SK-N-MC (cell line): Measurements from ENCODE around the gene AFAP1.

Experiments
- EZH2 ChIP-seq: fragments of 200-600 bp; sonication (generic); IDR thresholded peaks from one replicate; pipeline ENCODE4 v1.6.1; 2017; ENCODE audit warnings: antibody characterized with exemption
- FOXP2 ChIP-seq: optimal IDR thresholded peaks from 2 replicates; pipeline ENCODE3; 2011; ENCODE audit warnings: mild to moderate bottlenecking, moderate library complexity; ENCODE audit not compliant: insufficient read depth; ENCODE audit errors: extremely low read length, control extremely low read depth
- POLR2AphosphoS5 ChIP-seq: IDR thresholded peaks from 2 replicates; pipeline ENCODE4 v1.6.1; 2012; ENCODE audit warnings: mild to moderate bottlenecking, low read depth, low read length, borderline replicate concordance

DNA sequence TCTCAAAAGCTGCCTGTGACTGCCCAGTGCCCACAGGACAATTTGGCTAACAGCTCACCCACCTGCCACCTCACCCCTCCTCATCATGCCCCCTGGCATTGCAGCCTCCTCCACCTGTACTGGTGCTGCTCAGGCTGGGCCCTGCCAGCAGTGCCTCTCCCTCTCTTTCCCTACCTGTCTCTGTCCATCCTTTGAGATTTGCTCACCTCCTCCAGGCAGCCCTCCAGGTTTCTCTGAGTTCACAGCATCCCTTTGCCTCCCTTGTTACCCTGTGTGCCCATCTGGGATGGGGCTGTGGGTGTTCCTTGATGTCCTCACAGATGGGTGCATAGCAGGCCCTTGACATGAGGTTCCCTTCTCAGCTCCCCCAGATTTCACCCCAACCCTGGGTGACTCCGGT is 224.9 kb downstream of the AFAP1 start:
- TF ChIP-seq EZH2 (no peak), FOXP2 (no peak), POLR2AphosphoS5 (no peak)
